Immature natural killer cell (primary cell): ENCODE measurements around the gene DNAAF2. TPM values are rescaled to one million over a fixed set of nuclear protein-coding genes. Genes with fewer than 3 reads are reported as not detected.

ENCODE experiments used
- DNase-seq, 3 donors: peaks; one replicate each; pipeline ENCODE4 v3.0.0; 2022; ENCODE audit warnings: mixed read lengths in 1 of 3
- H3K27ac Mint-ChIP-seq, 6 donors: one replicate each; pipeline ENCODE4 v1.8.0; 2020; ENCODE audit warnings: mixed read lengths in 6 of 6, mild to moderate bottlenecking in 5 of 6, inconsistent platforms in 4 of 6, moderate library complexity in 3 of 6
- H3K27me3 Mint-ChIP-seq, 3 donors: one replicate each; pipeline ENCODE4 v1.8.0; 2020 to 2021; ENCODE audit warnings: low read depth in 3 of 3, mild to moderate bottlenecking in 3 of 3, mixed read lengths in 3 of 3, moderate library complexity in 3 of 3, inconsistent platforms in 1 of 3
- H3K36me3 Mint-ChIP-seq, 3 donors: one replicate each; pipeline ENCODE4 v1.8.0; 2020; ENCODE audit warnings: mixed read lengths in 3 of 3, inconsistent platforms in 2 of 3, mild to moderate bottlenecking in 2 of 3
- H3K4me1 Mint-ChIP-seq, 2 donors: one replicate each; pipeline ENCODE4 v1.8.0; 2020; ENCODE audit warnings: inconsistent platforms in 2 of 2, mild to moderate bottlenecking in 2 of 2, mixed read lengths in 2 of 2, moderate library complexity in 1 of 2
- H3K4me3 Mint-ChIP-seq, 5 donors: one replicate each; pipeline ENCODE4 v1.8.0; 2020; ENCODE audit warnings: mild to moderate bottlenecking in 5 of 5, mixed read lengths in 5 of 5, inconsistent platforms in 3 of 5, moderate library complexity in 3 of 5
- H3K9me3 Mint-ChIP-seq, 6 donors: one replicate each; pipeline ENCODE4 v1.8.0; 2020; ENCODE audit warnings: mild to moderate bottlenecking in 6 of 6, mixed read lengths in 6 of 6, inconsistent platforms in 4 of 6, moderate library complexity in 3 of 6
- polyA plus RNA-seq, 3 donors: library from polyadenylated mRNA; unstranded; fragments of 300-500 nt; fragmentation: Illumina TruSeq; gene quantifications; one replicate each; pipeline ENCODE4 v1.2.3, GENCODE V29; 2021

Gene DNAAF2
- polyA plus RNA-seq, 3 donors from 2014 or later, result 13.3 to 17.2 (median 15.4) TPM

GRCh38 chr14:49617852-49618519 lies 17.1 kb downstream of the DNAAF2 start:
- H3K36me3 Mint-ChIP-seq, result peaks cover 3 to 9% (median 9%) of the 10 kb centered on the region in 3 donors
- H3K4me1 Mint-ChIP-seq, result peaks cover 45 to 50% of the 10 kb centered on the region in 2 donors
- peaks cover 8 to 13% (median 11%) of the 10 kb centered on the region in 3 donors for H3K27me3 Mint-ChIP-seq
- H3K9me3 Mint-ChIP-seq, result no peaks in the 10 kb centered on the region
- no peak for DNase-seq
- peak overlapping the region; percentile 3 to 98 (median 56) for H3K4me3 Mint-ChIP-seq
- peak overlapping the region; percentile 73 to 100 (median 97) for H3K27ac Mint-ChIP-seq

- Mint-ChIP-seq H3K9me3 (no peaks in the 10 kb centered on the region), H3K4me3 (no peak overlapping the region), H3K27ac (peak overlapping the region in 5 of 6 donors; percentile 28 to 67 (median 55)), H3K36me3 (peaks cover 3 to 9% (median 9%) of the 10 kb centered on the region in 3 donors), H3K27me3 (peaks cover 5 to 11% (median 9%) of the 10 kb centered on the region in 3 donors), H3K4me1 (peaks cover 27 to 33% of the 10 kb centered on the region in 2 donors)
- no peak for DNase-seq
Measured at GRCh38 chr14:49615776-49616175, 19.3 kb downstream of the DNAAF2 start.

- peaks cover 15 to 20% of the 10 kb centered on the region in 2 donors for H3K4me1 Mint-ChIP-seq
- no peak for DNase-seq
- no peaks in the 10 kb centered on the region for H3K9me3 Mint-ChIP-seq
- H3K27me3 Mint-ChIP-seq, result peaks cover 0 to 2% (median 2%) of the 10 kb centered on the region in 3 donors
- H3K36me3 Mint-ChIP-seq, result peaks cover 3 to 9% (median 9%) of the 10 kb centered on the region in 3 donors
- H3K27ac Mint-ChIP-seq, result no peak overlapping the region
- H3K4me3 Mint-ChIP-seq, result no peak overlapping the region
Measured at GRCh38 chr14:49614196-49614595, 20.8 kb downstream of the DNAAF2 start.

- H3K4me1 Mint-ChIP-seq, result peaks cover 2 to 4% of the 10 kb centered on the region in 2 donors
- H3K9me3 Mint-ChIP-seq, result no peaks in the 10 kb centered on the region
- no peak overlapping the region for H3K27ac Mint-ChIP-seq
- H3K4me3 Mint-ChIP-seq, result no peak overlapping the region
- no peak for DNase-seq
- peaks cover 0 to 2% (median 0%) of the 10 kb centered on the region in 3 donors for H3K27me3 Mint-ChIP-seq
- peaks cover 0 to 6% (median 3%) of the 10 kb centered on the region in 3 donors for H3K36me3 Mint-ChIP-seq
Measured at GRCh38 chr14:49612671-49613070, 22.4 kb downstream of the DNAAF2 start.

- peaks cover 0 to under 1% of the 10 kb centered on the region in 2 donors for H3K4me1 Mint-ChIP-seq
- H3K27me3 Mint-ChIP-seq, result peaks cover 0 to 2% (median 0%) of the 10 kb centered on the region in 3 donors
- H3K27ac Mint-ChIP-seq, result no peak overlapping the region
- H3K9me3 Mint-ChIP-seq, result no peaks in the 10 kb centered on the region
- H3K4me3 Mint-ChIP-seq, result no peak overlapping the region
- peaks cover 0 to 4% (median 3%) of the 10 kb centered on the region in 3 donors for H3K36me3 Mint-ChIP-seq
- DNase-seq, result no peak
Measured at GRCh38 chr14:49612251-49612650, 22.8 kb downstream of the DNAAF2 start.

- Mint-ChIP-seq H3K27me3 (peaks cover 0 to 2% (median 0%) of the 10 kb centered on the region in 3 donors), H3K9me3 (no peaks in the 10 kb centered on the region), H3K27ac (no peak overlapping the region), H3K4me3 (no peak overlapping the region), H3K4me1 (peaks cover 0 to 4% of the 10 kb centered on the region in 2 donors), H3K36me3 (peaks cover 3 to 11% (median 9%) of the 10 kb centered on the region in 3 donors)
- DNase-seq, result no peak
Measured at GRCh38 chr14:49607583-49607982, 27.5 kb downstream of the DNAAF2 start.

GRCh38 chr14:49598485-49599300 lies 36.4 kb downstream of the DNAAF2 start, which contains the start of gene LRR1:
Gene LRR1 (plus strand): TSS chr14:49598940. CDS start chr14:49599021, 81 bp downstream.
- Mint-ChIP-seq H3K4me1 (peaks cover 32 to 34% of the 10 kb centered on the region in 2 donors), H3K27ac (peak within 1 kb of the TSS; percentile 96 to 100 (median 98))
- peak; percentile 87 to 91 (median 90) for DNase-seq

GRCh38 chr14:49598189-49598484 lies 36.9 kb downstream of the DNAAF2 start:
- DNase-seq, result no peak
- H3K9me3 Mint-ChIP-seq, result no peaks in the 10 kb centered on the region
- peak overlapping the region; percentile 96 to 99 (median 97) for H3K4me3 Mint-ChIP-seq
- H3K27ac Mint-ChIP-seq, result peak overlapping the region; percentile 96 to 100 (median 98)
- no peaks in the 10 kb centered on the region for H3K36me3 Mint-ChIP-seq
- H3K27me3 Mint-ChIP-seq, result peaks cover 0 to 14% (median 6%) of the 10 kb centered on the region in 3 donors
- peaks cover 32 to 34% of the 10 kb centered on the region in 2 donors for H3K4me1 Mint-ChIP-seq

More at GRCh38 chr14:49598485-49599300, 36.4 kb downstream of the DNAAF2 start, which contains the start of gene LRR1:
- Mint-ChIP-seq H3K36me3 (no peaks in the 10 kb centered on the region), H3K4me3 (peak within 1 kb of the TSS; percentile 96 to 99 (median 97)), H3K9me3 (no peaks in the 10 kb centered on the region), H3K27me3 (peaks cover 0 to 14% (median 6%) of the 10 kb centered on the region in 3 donors)

GRCh38 chr14:49594347-49595091 lies 40.5 kb downstream of the DNAAF2 start:
- Mint-ChIP-seq H3K27ac (no peak overlapping the region), H3K27me3 (peaks cover 0 to 10% (median 10%) of the 10 kb centered on the region in 3 donors), H3K36me3 (no peaks in the 10 kb centered on the region), H3K9me3 (no peaks in the 10 kb centered on the region), H3K4me3 (no peak overlapping the region), H3K4me1 (peaks cover 15 to 25% of the 10 kb centered on the region in 2 donors)
- DNase-seq, result no peak

- H3K4me3 Mint-ChIP-seq, result no peak overlapping the region
- no peaks in the 10 kb centered on the region for H3K9me3 Mint-ChIP-seq
- H3K27ac Mint-ChIP-seq, result no peak overlapping the region
- H3K36me3 Mint-ChIP-seq, result no peaks in the 10 kb centered on the region
- H3K27me3 Mint-ChIP-seq, result peaks cover 0 to 3% (median under 1%) of the 10 kb centered on the region in 3 donors
- peaks cover 9 to 11% of the 10 kb centered on the region in 2 donors for H3K4me1 Mint-ChIP-seq
- DNase-seq, result no peak
Measured at GRCh38 chr14:49593016-49593415, 42.0 kb downstream of the DNAAF2 start.

- Mint-ChIP-seq H3K9me3 (peaks cover 0 to 3% (median 0%) of the 10 kb centered on the region in 6 donors), H3K36me3 (peaks cover 0 to 4% (median 3%) of the 10 kb centered on the region in 3 donors), H3K27ac (no peak overlapping the region), H3K4me3 (no peak overlapping the region), H3K4me1 (peaks cover 32 to 34% of the 10 kb centered on the region in 2 donors), H3K27me3 (peaks cover 13 to 22% (median 21%) of the 10 kb centered on the region in 3 donors)
- DNase-seq, result no peak
Measured at GRCh38 chr14:49589387-49589786, 45.7 kb downstream of the DNAAF2 start.

- H3K36me3 Mint-ChIP-seq, result peaks cover 0 to 21% (median 14%) of the 10 kb centered on the region in 3 donors
- H3K4me1 Mint-ChIP-seq, result peaks cover 55 to 59% of the 10 kb centered on the region in 2 donors
- H3K27me3 Mint-ChIP-seq, result peaks cover 13 to 26% (median 22%) of the 10 kb centered on the region in 3 donors
- peaks cover 0 to 3% (median 0%) of the 10 kb centered on the region in 6 donors for H3K9me3 Mint-ChIP-seq
- peak in 2 of 3 donors; percentile 74 to 78 for DNase-seq
- H3K4me3 Mint-ChIP-seq, result peak overlapping the region; percentile 90 to 99 (median 93)
- H3K27ac Mint-ChIP-seq, result peak overlapping the region; percentile 93 to 99 (median 94)
Measured at GRCh38 chr14:49586673-49587460, 48.2 kb downstream of the DNAAF2 start.
